PC-3 (cell line): Measurements from ENCODE around the gene CHAC1. TPM values are rescaled to one million over a fixed set of nuclear protein-coding genes. Genes with fewer than 3 reads are reported as not detected.

Experiments
- ATAC-seq: fragments of 200-7000 bp; cut with Tn5 transposase; 2 replicates; pipeline ENCODE4 v1.9.1; 2020; ENCODE audit warnings: mild to moderate bottlenecking, moderate library complexity
- BruUV-seq: library from RNA; stranded (reverse); fragments of 400-500 nt; replicated peaks from 2 replicates; lab custom pipeline; 2021; lab: Mats Ljungman, UMichigan
- CTCF ChIA-PET: fragments of 300-600 bp; sonication (Branson Sonifier 250); formaldehyde crosslinking; loops from one replicate; lab custom pipeline; 2022; ENCODE audit warnings: antibody characterized with exemption; lab: Charles Lee
- POLR2A ChIA-PET: fragments of 300-600 bp; sonication (Branson Sonifier 250); formaldehyde crosslinking; loops from one replicate; lab custom pipeline; 2022; ENCODE audit warnings: antibody characterized with exemption; ENCODE audit not compliant: unreplicated experiment; lab: Charles Lee
- DNase-seq: peaks from one replicate; pipeline ENCODE4 v3.0.0-alpha.2; 2015
- H2AFZ ChIP-seq: fragments of 300-600 bp; sonication (generic); 2 replicates; pipeline ENCODE4 v1.6.0; 2016; ENCODE audit warnings: antibody characterized with exemption, low read length
- H3F3A ChIP-seq: fragments of 300-600 bp; sonication (generic); one replicate; pipeline ENCODE4 v1.6.0; 2017; ENCODE audit warnings: antibody characterized with exemption, low read length, control low read depth, mild to moderate bottlenecking; ENCODE audit not compliant: unreplicated experiment
- H3K27ac ChIP-seq: fragments of 300-600 bp; sonication (generic); 2 replicates; pipeline ENCODE4 v1.5.1; 2016; ENCODE audit warnings: mild to moderate bottlenecking, low read length
- H3K27me3 ChIP-seq: fragments of 300-600 bp; sonication (generic); 2 replicates; pipeline ENCODE4 v1.6.1; 2016; ENCODE audit warnings: low read length, mixed read lengths
- H3K36me3 ChIP-seq: fragments of 300-600 bp; sonication (generic); 2 replicates; pipeline ENCODE4 v1.6.1; 2016; ENCODE audit warnings: low read depth, mixed run types, low read length, mixed read lengths
- H3K4me1 ChIP-seq: fragments of 300-600 bp; sonication (generic); 2 replicates; pipeline ENCODE4 v1.5.1; 2016; ENCODE audit warnings: low read length; ENCODE audit not compliant: insufficient read depth
- H3K4me2 ChIP-seq: fragments of 300-600 bp; sonication (generic); 2 replicates; pipeline ENCODE4 v1.6.0; 2016; ENCODE audit warnings: low read length
- H3K4me3 ChIP-seq: fragments of 300-600 bp; sonication (generic); 2 replicates; pipeline ENCODE4 v1.5.1; 2016; ENCODE audit warnings: mild to moderate bottlenecking, low read length, mixed read lengths
- H3K79me2 ChIP-seq: fragments of 300-600 bp; sonication (generic); 2 replicates; pipeline ENCODE4 v1.6.1; 2017; ENCODE audit warnings: low read length, mixed read lengths
- H3K9ac ChIP-seq: fragments of 300-600 bp; sonication (generic); 2 replicates; pipeline ENCODE4 v1.6.0; 2016; ENCODE audit warnings: mild to moderate bottlenecking, low read length
- H3K9me2 ChIP-seq: fragments of 300-600 bp; sonication (generic); replicated peaks from 2 replicates; pipeline ENCODE4 v1.6.1; 2016; ENCODE audit warnings: mixed run types, low read length, mixed read lengths
- H3K9me3 ChIP-seq: fragments of 300-600 bp; sonication (generic); 2 replicates; pipeline ENCODE4 v1.6.1; 2016; ENCODE audit warnings: low read length, mixed read lengths
- H4K20me1 ChIP-seq: fragments of 300-600 bp; sonication (generic); 2 replicates; pipeline ENCODE4 v1.6.1; 2016; ENCODE audit warnings: low read length, mixed read lengths
- CTCF ChIP-seq: fragments of 300-600 bp; sonication (generic); conservative IDR thresholded peaks from 2 replicates; pipeline ENCODE4 v1.5.1; 2017; ENCODE audit warnings: antibody characterized with exemption, low read depth, mild to moderate bottlenecking, low read length
- EZH2 ChIP-seq: fragments of 300-600 bp; sonication (generic); IDR thresholded peaks from one replicate; pipeline ENCODE4 v1.6.1; 2017; ENCODE audit warnings: antibody characterized with exemption, mild to moderate bottlenecking, low read length; ENCODE audit not compliant: unreplicated experiment
- EZH2phosphoT487 ChIP-seq: fragments of 300-600 bp; sonication (generic); IDR thresholded peaks from 2 replicates; pipeline ENCODE4 v1.6.1; 2018; ENCODE audit warnings: mild to moderate bottlenecking, antibody characterized with exemption, low read length, borderline replicate concordance
- intact Hi-C: fragments of 100-400 bp; cut with micrococcal nuclease; formaldehyde crosslinking; loops from 2 replicates; pipeline ENCODE4 v1.9.0; 2023
- total RNA-seq: library from RNA; depleted of rRNA; stranded (reverse); fragments of >200 nt; gene quantifications from 2 replicates; pipeline ENCODE4 v1.2.3, GENCODE V29; 2014

CHAC1 gene
- total RNA-seq, 1 experiment from 2014 or later = 13.3 TPM

- H3K27me3 ChIP-seq = no peaks in the 10 kb centered on the region
- no peaks in the 10 kb centered on the region for H3K9me2 ChIP-seq
- intact Hi-C loops = loop anchor here (2.0 kb wide), 1 partner anchor 15 kb away; no protein-coding TSS in a partner anchor
- no peak overlapping the region for H2AFZ ChIP-seq
- no peak overlapping the region for H3K27ac ChIP-seq
- POLR2A ChIA-PET = interaction anchor here (0.5 kb wide), 1 partner anchor 29 kb away, joined by 4 read pairs; the partner anchor contains the start of gene DLL4
- H3K9me3 ChIP-seq = no peaks in the 10 kb centered on the region
- TF ChIP-seq CTCF (no peak), EZH2 (no peak), EZH2phosphoT487 (no peak)
- CTCF ChIA-PET = interaction anchor here (0.6 kb wide), 1 partner anchor 15 kb away, joined by 3 read pairs; no protein-coding TSS in a partner anchor
- no peaks in the 10 kb centered on the region for H3K36me3 ChIP-seq
- H3K9ac ChIP-seq = no peak overlapping the region
- no peak overlapping the region for H3K4me2 ChIP-seq
- BruUV-seq = no TSS peak
- H3F3A ChIP-seq = no peaks in the 10 kb centered on the region
- no peak overlapping the region for H3K4me3 ChIP-seq
- H3K79me2 ChIP-seq = no peaks in the 10 kb centered on the region
- peaks cover 21% of the 10 kb centered on the region for H3K4me1 ChIP-seq
- DNase-seq (no peak), ATAC-seq (no peak)
- no peaks in the 10 kb centered on the region for H4K20me1 ChIP-seq
These were observed 4.3 kb downstream of the CHAC1 start for GRCh38 chr15:40957581-40958051.

GRCh38 chr15:40958146-40958545 lies 4.9 kb downstream of the CHAC1 start:
- ChIA-PET POLR2A (interaction anchor here (0.5 kb wide), 1 partner anchor 29 kb away, joined by 4 read pairs; the partner anchor contains the start of gene DLL4), CTCF (no interaction called here)
- DNase-seq (no peak), ATAC-seq (no peak; the same call in 1 of the 2 replicates)
- TF ChIP-seq EZH2 (no peak), CTCF (no peak), EZH2phosphoT487 (no peak)
- H3K4me1 ChIP-seq = peaks cover 19% of the 10 kb centered on the region
- no peaks in the 10 kb centered on the region for H3K79me2 ChIP-seq
- H3K27me3 ChIP-seq = no peaks in the 10 kb centered on the region
- H3K4me2 ChIP-seq = no peak overlapping the region
- H3K4me3 ChIP-seq = no peak overlapping the region
- H3F3A ChIP-seq = no peaks in the 10 kb centered on the region
- H2AFZ ChIP-seq = no peak overlapping the region
- H3K9ac ChIP-seq = no peak overlapping the region
- no peak overlapping the region for H3K27ac ChIP-seq
- no peaks in the 10 kb centered on the region for H3K36me3 ChIP-seq
- no peaks in the 10 kb centered on the region for H3K9me3 ChIP-seq
- no peaks in the 10 kb centered on the region for H3K9me2 ChIP-seq
- no TSS peak for BruUV-seq
- no peaks in the 10 kb centered on the region for H4K20me1 ChIP-seq
- intact Hi-C loops = loop anchor here (2.0 kb wide), 1 partner anchor 15 kb away; no protein-coding TSS in a partner anchor

GRCh38 chr15:40958723-40959122 lies 5.5 kb downstream of the CHAC1 start:
- H3K9me2 ChIP-seq = no peaks in the 10 kb centered on the region
- no peaks in the 10 kb centered on the region for H3K27me3 ChIP-seq
- no peak overlapping the region for H2AFZ ChIP-seq
- no peaks in the 10 kb centered on the region for H3K9me3 ChIP-seq
- H3K4me3 ChIP-seq = no peak overlapping the region
- POLR2A ChIA-PET = no interaction called here
- DNase-seq (no peak), ATAC-seq (no peak)
- TF ChIP-seq EZH2phosphoT487 = no peak
- no peak for TF ChIP-seq EZH2
- TF ChIP-seq CTCF = no peak
- no peaks in the 10 kb centered on the region for H3K79me2 ChIP-seq
- BruUV-seq = no TSS peak
- intact Hi-C loops = loop anchor here (2.0 kb wide), 1 partner anchor 14 kb away; no protein-coding TSS in a partner anchor
- no peaks in the 10 kb centered on the region for H4K20me1 ChIP-seq
- no peak overlapping the region for H3K9ac ChIP-seq
- H3K36me3 ChIP-seq = no peaks in the 10 kb centered on the region
- H3K4me1 ChIP-seq = peaks cover 16% of the 10 kb centered on the region
- H3K27ac ChIP-seq = no peak overlapping the region
- H3F3A ChIP-seq = no peaks in the 10 kb centered on the region
- CTCF ChIA-PET = no interaction called here
- no peak overlapping the region for H3K4me2 ChIP-seq
